ENCODE data around the gene MYADML2. TPM values are rescaled to one million over a fixed set of nuclear protein-coding genes. Genes with fewer than 3 reads are reported as not detected.

Gene MYADML2
- total RNA-seq, 1 experiment from 2014 or later: not detected

- in situ Hi-C loops (cut with HindIII; ENCODE audit: low pct_unique_long_range_greater_than_20kb, low sequenced_read_pairs): no loop called here
- no peak for DNase-seq (ENCODE audit: low read depth, low spot score)
Observed at GRCh38 chr17:81931189-81931556, 15.9 kb downstream of the MYADML2 start.

DNA sequence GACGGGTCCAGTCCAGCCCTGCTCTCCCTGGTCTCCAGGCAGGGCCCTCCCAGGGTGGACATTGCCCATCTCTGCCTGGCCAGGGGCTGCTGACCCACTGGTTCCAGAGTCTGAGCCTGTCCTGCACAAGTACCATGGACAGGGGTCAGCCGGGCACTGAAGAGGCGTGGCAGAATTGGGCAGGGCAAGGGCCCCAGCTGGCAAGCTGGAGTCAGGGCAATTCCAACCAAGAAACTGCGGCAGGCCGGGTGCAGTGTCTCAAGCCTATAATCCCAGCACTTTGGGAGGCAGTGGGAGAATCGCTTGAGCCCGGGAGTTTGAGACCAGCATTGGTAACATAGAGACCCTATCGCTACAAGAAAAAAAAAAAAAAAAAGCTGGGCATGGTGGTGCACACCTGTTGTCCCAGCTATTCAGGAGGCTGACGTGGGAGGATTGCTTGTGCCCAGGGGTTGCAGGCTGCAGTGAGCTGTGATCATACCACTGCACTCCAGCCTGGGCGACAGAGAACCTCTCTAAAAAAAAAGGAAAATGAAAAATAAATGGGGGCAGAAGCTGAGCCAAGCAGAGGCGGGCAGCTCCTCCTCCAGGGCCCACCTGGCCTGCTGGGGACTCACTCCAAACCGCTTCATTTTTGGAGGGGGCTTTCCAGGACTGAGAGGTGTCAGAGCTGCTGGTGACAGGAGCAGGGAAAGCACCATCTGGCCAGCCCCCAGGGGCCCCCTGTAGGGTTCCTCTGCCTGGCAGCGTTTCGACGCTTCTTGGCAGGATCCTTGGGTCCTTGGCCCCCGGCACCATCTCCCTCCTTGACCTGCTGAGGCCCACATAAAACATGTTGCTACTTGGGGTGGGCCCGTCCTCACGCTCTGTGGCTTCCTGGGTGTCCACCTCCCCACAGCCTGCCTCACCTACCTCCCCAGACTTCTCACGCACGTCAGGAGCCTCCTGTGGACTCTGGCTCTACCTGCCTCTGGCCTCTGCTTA, 16.6 kb downstream of the MYADML2 start:
- in situ Hi-C loops (cut with HindIII; ENCODE audit: low pct_unique_long_range_greater_than_20kb, low sequenced_read_pairs): no loop called here
- DNase-seq (ENCODE audit: low read depth, low spot score): peak; percentile 40

DNA sequence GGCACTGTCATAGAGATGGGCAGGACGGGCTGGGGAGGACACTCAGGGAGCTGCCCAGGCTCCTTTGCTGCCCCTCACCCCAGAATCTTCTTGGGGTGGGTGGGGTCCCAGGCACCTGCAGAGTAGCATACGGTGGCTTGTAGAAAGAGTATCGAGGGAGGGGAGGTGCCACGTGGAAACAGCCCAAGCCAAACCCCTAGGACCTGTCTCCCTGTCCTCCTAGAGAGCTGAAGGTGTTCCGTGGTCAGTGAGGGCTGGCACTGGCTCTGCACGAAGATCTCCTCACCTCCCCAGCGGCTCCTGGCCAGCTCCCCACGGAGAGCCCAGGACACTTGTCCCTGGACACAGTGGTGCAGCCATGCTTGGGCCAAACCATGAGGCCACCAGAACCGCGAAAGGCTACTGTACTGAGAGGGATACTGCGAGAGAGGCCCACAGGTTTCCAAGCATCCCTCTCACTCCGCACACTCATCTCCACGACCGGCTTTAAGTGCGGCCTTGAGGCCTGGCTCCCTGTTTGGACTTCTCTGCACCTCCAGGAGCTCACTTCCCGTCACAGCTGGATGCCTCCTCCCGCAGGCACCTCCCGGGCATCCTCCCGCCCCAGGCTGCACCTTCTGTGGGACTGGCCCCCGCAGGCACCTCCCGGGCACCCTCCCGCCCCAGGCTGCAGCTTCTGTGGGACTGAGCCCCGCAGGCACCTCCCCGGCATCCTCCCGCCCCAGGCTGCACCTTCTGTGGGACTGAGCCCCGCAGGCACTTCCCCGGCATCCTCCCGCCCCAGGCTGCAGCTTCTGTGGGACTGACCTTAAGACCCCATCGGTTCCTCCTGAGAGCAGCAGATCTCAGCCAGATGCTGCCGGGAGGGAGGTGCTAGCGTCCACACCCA, 17.5 kb downstream of the MYADML2 start:
- in situ Hi-C loops (cut with HindIII; ENCODE audit: low pct_unique_long_range_greater_than_20kb, low sequenced_read_pairs): no loop called here
- no peak for DNase-seq (ENCODE audit: low read depth, low spot score)

- no peak for DNase-seq (ENCODE audit: low read depth, low spot score)
- in situ Hi-C loops (cut with HindIII; ENCODE audit: low pct_unique_long_range_greater_than_20kb, low sequenced_read_pairs): no loop called here
Observed at GRCh38 chr17:81928544-81929252, 18.3 kb downstream of the MYADML2 start.

DNA sequence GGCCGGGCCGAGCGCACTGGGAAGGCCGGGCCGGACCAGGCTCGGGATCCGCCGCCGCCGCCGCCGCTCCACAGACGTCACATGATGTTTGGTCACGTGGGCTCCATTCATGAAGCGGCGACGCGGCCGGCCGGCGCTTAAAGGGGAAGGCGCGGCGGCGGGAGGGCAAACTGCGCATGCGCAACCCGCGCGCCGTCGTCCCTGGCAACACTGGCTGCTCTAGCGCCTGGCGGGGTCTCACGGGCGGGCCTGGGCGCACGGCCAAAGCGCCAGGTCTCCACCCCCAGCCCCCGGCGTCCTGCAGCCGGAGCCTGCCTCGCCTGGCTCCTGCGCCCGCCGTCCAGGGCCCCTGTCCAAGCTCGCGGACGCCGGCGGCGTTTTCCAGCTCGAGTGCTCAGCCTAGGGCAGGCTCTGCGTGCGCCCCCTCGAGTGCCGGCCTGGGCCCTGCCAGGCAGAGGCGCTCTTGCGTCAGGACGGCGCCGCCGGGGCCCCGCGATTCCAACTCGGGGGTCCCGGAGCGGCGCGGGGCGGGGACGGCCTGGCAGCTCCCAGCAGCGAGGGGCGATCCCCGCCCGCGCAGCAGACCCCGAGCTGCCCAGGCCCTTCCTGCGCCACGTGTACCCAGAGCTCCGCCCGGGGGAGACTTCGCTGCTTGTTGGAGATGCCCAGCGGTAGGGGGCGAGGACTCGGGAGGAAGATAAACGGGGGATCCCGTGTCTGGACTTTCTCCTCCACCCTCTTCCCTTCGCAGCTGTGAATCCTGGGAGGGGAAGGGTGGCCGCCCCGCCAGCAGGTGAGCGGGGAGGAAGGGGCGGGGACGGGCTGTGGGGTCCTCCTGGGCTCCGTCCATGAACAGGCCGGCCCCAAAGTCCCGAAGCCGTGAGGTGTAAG, 19.1 kb downstream of the MYADML2 start, which contains the start of gene MAFG:
MAFG (minus strand) TSS at position 83 of the 891 bp plus-strand sequence. CDS start 4,550 bp downstream, outside the sequence.
- in situ Hi-C loops (cut with HindIII; ENCODE audit: low pct_unique_long_range_greater_than_20kb, low sequenced_read_pairs): no loop called here
- DNase-seq (ENCODE audit: low read depth, low spot score): peak; percentile 99

- no peak for DNase-seq (ENCODE audit: low read depth, low spot score)
- in situ Hi-C loops (cut with HindIII; ENCODE audit: low pct_unique_long_range_greater_than_20kb, low sequenced_read_pairs): no loop called here
Observed at GRCh38 chr17:81927152-81927652, 19.8 kb downstream of the MYADML2 start.

- peak; percentile 87 for DNase-seq (ENCODE audit: low read depth, low spot score)
- in situ Hi-C loops (cut with HindIII; ENCODE audit: low pct_unique_long_range_greater_than_20kb, low sequenced_read_pairs): no loop called here
Observed at GRCh38 chr17:81926451-81927151, 20.4 kb downstream of the MYADML2 start.

- in situ Hi-C loops (cut with HindIII; ENCODE audit: low pct_unique_long_range_greater_than_20kb, low sequenced_read_pairs): no loop called here
- DNase-seq (ENCODE audit: low read depth, low spot score): no peak
Observed at GRCh38 chr17:81925860-81926450, 21.1 kb downstream of the MYADML2 start.

DNA sequence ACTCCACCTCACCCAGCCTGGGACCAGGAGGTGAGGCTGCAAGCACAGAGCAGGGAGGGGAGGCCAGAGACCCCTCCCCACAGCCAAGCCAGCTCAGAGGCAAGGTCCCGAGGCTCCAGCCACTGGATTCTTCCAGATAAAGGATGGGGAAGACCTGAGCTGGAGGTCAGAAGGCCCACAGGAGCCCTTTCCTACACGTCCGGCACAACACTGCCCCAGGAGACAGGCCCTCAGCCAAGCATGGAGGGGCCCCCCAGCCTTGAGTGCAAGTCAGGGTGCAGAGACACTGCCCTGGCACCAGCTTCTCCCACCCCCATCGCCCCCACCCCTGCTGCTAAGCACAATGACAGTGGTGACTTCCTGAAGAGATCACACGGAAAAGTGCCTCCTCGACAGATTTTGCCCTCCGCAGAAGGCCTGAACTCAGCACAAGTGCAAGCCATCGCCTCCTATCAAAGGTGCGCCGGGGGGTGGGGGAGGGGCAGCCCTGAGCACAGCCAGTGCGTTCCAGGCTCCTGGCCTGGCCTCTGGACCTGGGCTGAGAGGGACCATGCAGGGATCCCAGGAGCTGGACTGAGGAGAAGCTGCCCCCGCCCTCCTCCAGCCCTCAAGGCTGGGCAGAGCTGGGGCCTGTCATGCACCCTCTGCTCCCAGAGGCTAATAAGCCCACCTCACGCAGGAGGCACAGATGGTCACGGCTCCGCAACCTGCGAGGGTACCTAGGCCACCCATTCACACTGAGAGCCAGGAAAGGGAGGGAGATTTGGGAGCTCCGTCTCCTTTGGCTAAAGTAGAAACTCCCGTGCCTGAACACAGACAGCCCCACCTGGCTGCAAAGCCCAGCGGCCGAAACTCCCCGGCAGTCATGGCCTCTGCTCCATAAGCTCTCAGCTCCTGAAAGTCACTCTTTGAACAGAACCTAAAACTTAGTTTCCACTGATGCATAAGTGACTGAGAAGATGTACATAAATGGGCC, 22.2 kb downstream of the MYADML2 start:
- in situ Hi-C loops (cut with HindIII; ENCODE audit: low pct_unique_long_range_greater_than_20kb, low sequenced_read_pairs): no loop called here
- no peak for DNase-seq (ENCODE audit: low read depth, low spot score)

- in situ Hi-C loops (cut with HindIII; ENCODE audit: low pct_unique_long_range_greater_than_20kb, low sequenced_read_pairs): no loop called here
- DNase-seq (ENCODE audit: low read depth, low spot score): no peak
Observed at GRCh38 chr17:81923302-81924260, 23.5 kb downstream of the MYADML2 start.

- in situ Hi-C loops (cut with HindIII; ENCODE audit: low pct_unique_long_range_greater_than_20kb, low sequenced_read_pairs): no loop called here
- no peak for DNase-seq (ENCODE audit: low read depth, low spot score)
Observed at GRCh38 chr17:81922566-81923301, 24.3 kb downstream of the MYADML2 start.

GRCh38 chr17:81921996-81922565, 25.0 kb downstream of the MYADML2 start:
- in situ Hi-C loops (cut with HindIII; ENCODE audit: low pct_unique_long_range_greater_than_20kb, low sequenced_read_pairs): no loop called here
- DNase-seq (ENCODE audit: low read depth, low spot score): no peak

DNA sequence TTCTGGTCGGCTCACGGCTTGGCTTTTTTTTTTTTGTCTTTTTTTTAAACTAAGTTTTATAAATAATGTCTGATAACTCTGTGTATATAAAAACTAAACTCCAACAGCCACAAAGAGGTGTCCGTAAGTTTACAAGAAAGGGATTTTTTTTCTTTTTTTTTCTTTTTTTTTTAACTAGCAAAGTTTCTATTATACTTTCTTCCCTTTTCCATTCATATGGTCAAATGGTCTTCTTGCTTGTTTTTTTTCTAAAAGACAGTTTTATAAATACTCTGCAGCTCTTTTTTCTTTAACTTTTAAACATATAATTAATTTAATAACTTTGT, 25.5 kb downstream of the MYADML2 start:
- in situ Hi-C loops (cut with HindIII; ENCODE audit: low pct_unique_long_range_greater_than_20kb, low sequenced_read_pairs): no loop called here
- DNase-seq (ENCODE audit: low read depth, low spot score): no peak
